Kasumi-1 (cell line): ENCODE data around the gene CENPO.

ENCODE experiments used
- DNase-seq, 2 experiments: peaks; one replicate each; lab custom pipeline; 2025; lab: John Stamatoyannopoulos, UW

The CENPO gene

GRCh38 chr2:24863641-24864040, 70.4 kb downstream of the CENPO start:
- no peak for DNase-seq

- DNase-seq = no peak
These were observed 73.7 kb downstream of the CENPO start for GRCh38 chr2:24866946-24867345.

- DNase-seq = no peak
These were observed 77.2 kb downstream of the CENPO start for GRCh38 chr2:24870440-24870839.

- DNase-seq = no peak
These were observed 77.9 kb downstream of the CENPO start for GRCh38 chr2:24870891-24871705.

GRCh38 chr2:24871852-24872333, 78.7 kb downstream of the CENPO start:
- DNase-seq = no peak
